ENCODE measurements around the gene A1BG.

Gene A1BG

DNA sequence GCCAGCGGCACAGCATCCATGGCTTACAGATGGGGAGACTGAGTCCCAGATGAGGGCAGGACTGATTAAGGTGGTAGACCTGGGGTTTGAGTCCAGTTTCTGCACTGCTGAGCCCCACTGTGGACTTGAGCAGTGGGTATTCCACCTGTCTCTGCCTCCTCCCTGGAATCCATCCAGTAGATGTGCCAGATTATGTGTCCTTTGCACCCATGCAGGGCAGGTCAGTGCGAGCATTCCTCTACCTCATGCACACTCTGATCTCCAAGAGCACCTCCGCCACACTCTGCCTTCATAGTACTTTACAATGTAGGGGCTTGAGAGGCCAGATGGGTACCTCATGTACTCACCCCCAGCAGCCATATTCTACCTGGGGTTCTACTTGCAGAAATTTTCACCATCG, 16.5 kb downstream of the A1BG start:
- no peak for TF ChIP-seq SIN3A (IDR thresholded peaks at IDR 0.05; ENCODE audit: borderline replicate concordance, insufficient read depth, low read length)
- no peak for TF ChIP-seq POLR2AphosphoS5 (IDR thresholded peaks at IDR 0.05; ENCODE audit: low read depth, low read length)

GRCh38 chr19:58336216-58336615, 17.1 kb downstream of the A1BG start:
- TF ChIP-seq, protein P1, sequence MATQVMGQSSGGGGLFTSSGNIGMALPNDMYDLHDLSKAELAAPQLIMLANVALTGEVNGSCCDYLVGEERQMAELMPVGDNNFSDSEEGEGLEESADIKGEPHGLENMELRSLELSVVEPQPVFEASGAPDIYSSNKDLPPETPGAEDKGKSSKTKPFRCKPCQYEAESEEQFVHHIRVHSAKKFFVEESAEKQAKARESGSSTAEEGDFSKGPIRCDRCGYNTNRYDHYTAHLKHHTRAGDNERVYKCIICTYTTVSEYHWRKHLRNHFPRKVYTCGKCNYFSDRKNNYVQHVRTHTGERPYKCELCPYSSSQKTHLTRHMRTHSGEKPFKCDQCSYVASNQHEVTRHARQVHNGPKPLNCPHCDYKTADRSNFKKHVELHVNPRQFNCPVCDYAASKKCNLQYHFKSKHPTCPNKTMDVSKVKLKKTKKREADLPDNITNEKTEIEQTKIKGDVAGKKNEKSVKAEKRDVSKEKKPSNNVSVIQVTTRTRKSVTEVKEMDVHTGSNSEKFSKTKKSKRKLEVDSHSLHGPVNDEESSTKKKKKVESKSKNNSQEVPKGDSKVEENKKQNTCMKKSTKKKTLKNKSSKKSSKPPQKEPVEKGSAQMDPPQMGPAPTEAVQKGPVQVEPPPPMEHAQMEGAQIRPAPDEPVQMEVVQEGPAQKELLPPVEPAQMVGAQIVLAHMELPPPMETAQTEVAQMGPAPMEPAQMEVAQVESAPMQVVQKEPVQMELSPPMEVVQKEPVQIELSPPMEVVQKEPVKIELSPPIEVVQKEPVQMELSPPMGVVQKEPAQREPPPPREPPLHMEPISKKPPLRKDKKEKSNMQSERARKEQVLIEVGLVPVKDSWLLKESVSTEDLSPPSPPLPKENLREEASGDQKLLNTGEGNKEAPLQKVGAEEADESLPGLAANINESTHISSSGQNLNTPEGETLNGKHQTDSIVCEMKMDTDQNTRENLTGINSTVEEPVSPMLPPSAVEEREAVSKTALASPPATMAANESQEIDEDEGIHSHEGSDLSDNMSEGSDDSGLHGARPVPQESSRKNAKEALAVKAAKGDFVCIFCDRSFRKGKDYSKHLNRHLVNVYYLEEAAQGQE (IDR thresholded peaks at IDR 0.05; ENCODE audit: insufficient read depth in 1 of 2, low read depth in 2 of 2, low read length in 2 of 2), result no peak
- TF ChIP-seq FOXP2 (optimal IDR thresholded peaks at IDR 0.05; ENCODE audit: borderline replicate concordance, extremely low read depth, extremely low read length, insufficient read depth) (no peak), SIN3A (IDR thresholded peaks at IDR 0.05; ENCODE audit: borderline replicate concordance, insufficient read depth, low read length) (no peak), TAF1 (IDR thresholded peaks at IDR 0.05; ENCODE audit: borderline replicate concordance, insufficient read depth, low read length) (no peak), POLR2AphosphoS5 (IDR thresholded peaks at IDR 0.05; ENCODE audit: low read depth, low read length) (no peak)

- no peak for TF ChIP-seq FOXP2 (optimal IDR thresholded peaks at IDR 0.05; ENCODE audit: borderline replicate concordance, extremely low read depth, extremely low read length, insufficient read depth)
- TF ChIP-seq, protein P1 (IDR thresholded peaks at IDR 0.05; ENCODE audit: insufficient read depth in 1 of 2, low read depth in 2 of 2, low read length in 2 of 2), result no peak
- TF ChIP-seq TAF1 (IDR thresholded peaks at IDR 0.05; ENCODE audit: borderline replicate concordance, insufficient read depth, low read length), result no peak
These were observed 17.7 kb downstream of the A1BG start for GRCh38 chr19:58335630-58336029.

DNA sequence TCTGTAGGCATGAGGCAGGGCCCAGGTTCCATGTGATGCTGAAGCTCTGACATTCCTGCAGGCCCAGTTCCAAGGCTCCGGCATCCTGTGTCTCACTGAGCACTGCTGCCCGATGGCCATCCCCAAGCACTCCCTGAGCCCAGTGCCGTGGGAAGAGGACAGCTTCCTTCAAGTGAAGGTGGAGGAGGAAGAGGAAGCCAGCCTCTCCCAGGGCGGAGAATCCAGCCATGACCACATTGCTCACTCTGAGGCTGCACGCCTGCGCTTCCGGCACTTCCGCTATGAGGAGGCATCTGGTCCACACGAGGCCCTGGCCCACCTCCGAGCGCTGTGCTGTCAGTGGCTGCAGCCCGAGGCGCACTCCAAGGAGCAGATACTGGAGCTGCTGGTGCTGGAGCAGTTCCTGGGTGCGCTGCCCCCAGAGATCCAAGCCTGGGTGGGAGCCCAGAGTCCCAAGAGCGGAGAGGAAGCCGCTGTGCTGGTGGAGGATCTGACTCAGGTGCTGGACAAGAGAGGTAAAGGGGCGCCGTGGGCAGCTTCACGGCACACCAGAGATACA, 18.5 kb downstream of the A1BG start:
- TF ChIP-seq, protein P1 (IDR thresholded peaks at IDR 0.05; ENCODE audit: insufficient read depth in 1 of 2, low read depth in 2 of 2, low read length in 2 of 2), result no peak
- no peak for TF ChIP-seq FOXP2 (optimal IDR thresholded peaks at IDR 0.05; ENCODE audit: borderline replicate concordance, extremely low read depth, extremely low read length, insufficient read depth)
- no peak for TF ChIP-seq TAF1 (IDR thresholded peaks at IDR 0.05; ENCODE audit: borderline replicate concordance, insufficient read depth, low read length)
- no peak for TF ChIP-seq SIN3A (IDR thresholded peaks at IDR 0.05; ENCODE audit: borderline replicate concordance, insufficient read depth, low read length)
- TF ChIP-seq POLR2AphosphoS5 (IDR thresholded peaks at IDR 0.05; ENCODE audit: low read depth, low read length), result no peak

DNA sequence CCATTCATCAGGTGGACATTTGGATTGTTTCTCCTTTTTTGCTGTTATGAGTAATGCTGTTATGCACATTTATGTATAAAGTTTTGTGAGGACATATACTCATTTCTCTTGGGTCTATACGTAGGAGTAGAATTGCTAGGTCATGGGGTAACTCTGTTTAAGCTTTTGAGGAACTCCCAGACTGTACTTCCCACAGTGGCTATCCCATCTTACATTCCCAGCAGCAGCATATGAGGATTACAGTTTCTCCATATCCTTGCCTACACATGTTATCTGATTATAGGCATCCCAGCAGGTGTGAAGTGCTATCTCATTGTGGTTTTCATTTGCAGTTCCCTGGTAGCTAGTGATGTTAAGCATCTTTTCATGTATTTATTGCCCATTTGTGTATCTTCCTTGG, 20.6 kb downstream of the A1BG start:
- TF ChIP-seq FOXP2 (optimal IDR thresholded peaks at IDR 0.05; ENCODE audit: borderline replicate concordance, extremely low read depth, extremely low read length, insufficient read depth) (no peak), TAF1 (IDR thresholded peaks at IDR 0.05; ENCODE audit: borderline replicate concordance, insufficient read depth, low read length) (no peak), POLR2AphosphoS5 (IDR thresholded peaks at IDR 0.05; ENCODE audit: low read depth, low read length) (no peak), SIN3A (IDR thresholded peaks at IDR 0.05; ENCODE audit: borderline replicate concordance, insufficient read depth, low read length) (no peak)
- TF ChIP-seq, protein P1 (IDR thresholded peaks at IDR 0.05; ENCODE audit: insufficient read depth in 1 of 2, low read depth in 2 of 2, low read length in 2 of 2), result no peak
